ENCODE measurements around the gene CTNNA3. TPM values are rescaled to one million over a fixed set of nuclear protein-coding genes. Genes with fewer than 3 reads are reported as not detected.

The CTNNA3 gene
- polyA plus RNA-seq, 4 donors: 1.0 to 3.9 (median 2.9) TPM

DNA sequence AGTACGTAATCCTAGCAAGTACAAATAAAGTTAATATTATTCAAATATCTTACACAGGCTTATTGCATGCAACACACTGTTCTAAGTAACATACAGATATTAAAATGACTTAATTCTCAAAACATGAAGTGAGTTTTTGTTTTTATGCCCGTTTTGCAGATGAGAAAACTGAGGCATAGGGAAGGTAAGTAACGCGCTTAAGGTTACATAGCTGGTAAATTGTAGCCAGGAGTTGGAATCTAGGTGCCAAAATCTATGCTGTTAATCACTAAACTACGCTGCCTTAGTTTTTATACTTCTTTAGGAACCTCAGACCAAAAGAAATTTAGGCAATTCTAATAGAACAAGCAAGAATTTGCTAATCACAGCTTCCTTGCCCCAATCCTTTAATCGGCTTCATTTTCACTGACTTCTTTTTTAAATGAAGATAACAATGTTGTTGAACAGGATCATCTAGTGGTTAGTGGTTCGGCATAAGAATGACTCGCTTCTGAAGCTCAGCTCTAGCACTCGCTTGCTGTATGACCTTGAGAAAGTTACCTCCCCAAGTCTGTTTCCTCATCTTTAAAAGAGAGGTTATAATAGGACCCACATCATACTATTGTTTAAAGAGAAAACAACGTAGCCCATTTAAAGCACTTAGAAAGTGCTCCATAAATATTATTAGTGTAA lies 771.2 kb downstream of the CTNNA3 start:
- DNase-seq (ENCODE audit: low read depth in 4 of 4, low spot score in 3 of 4): no peak

DNA sequence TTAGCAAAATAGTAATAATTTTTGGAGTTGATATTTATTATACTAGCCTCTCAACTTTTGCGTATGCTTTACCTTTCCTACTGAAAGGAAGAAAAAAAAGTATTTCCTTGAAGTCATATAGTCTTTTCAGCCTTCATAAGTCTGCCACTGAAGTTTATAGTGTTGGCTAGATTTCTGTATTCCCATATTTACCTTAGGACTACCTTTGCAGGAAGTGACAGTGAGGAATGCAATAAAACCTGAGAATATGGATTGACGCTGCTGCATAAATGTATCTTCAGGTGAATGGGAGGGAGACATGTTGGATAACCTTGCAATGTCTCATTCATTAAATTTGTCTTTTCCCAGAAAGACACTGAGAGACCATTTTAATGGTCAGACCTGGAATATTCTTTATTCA lies 776.7 kb downstream of the CTNNA3 start:
- no peak for DNase-seq (ENCODE audit: low read depth in 4 of 4, low spot score in 3 of 4)

DNA sequence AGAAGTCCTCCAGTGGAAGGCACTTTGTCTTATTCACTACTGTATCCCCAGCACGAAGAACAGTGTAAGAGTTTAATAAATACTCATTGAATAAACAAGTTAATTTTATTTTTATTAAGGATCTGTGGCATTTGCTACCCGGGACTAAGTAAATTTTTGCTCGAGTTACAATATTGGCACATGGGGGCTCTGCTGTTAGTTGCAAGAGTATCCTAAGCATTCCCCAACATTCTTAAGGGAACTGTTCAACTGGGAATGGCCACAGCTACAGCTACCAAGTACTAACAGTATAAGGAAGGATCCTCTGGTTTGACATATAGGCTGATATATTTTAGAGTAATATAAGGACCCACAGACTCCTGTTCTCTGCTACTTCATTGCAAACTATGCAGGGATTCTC lies 778.9 kb downstream of the CTNNA3 start:
- DNase-seq (ENCODE audit: low read depth in 4 of 4, low spot score in 3 of 4): no peak

DNA sequence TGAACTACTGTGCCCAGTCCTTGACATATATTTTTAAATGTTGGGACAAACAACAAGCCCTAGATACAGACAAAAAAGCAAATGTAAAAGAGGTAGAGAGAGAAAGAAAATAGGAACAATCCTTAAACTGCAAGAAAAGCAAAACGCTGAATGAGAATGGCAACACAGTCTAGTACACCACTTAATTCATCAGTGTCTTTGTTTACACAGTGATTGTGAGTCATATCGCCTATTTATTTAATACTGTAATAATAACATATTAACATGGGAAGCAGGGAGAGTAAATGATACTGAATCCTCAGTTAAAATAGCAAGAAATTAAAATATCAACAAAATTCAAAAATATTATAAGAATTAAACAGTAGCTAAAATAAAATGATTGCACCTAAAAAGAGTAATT lies 780.0 kb downstream of the CTNNA3 start:
- DNase-seq (ENCODE audit: low read depth in 4 of 4, low spot score in 3 of 4): no peak

DNA sequence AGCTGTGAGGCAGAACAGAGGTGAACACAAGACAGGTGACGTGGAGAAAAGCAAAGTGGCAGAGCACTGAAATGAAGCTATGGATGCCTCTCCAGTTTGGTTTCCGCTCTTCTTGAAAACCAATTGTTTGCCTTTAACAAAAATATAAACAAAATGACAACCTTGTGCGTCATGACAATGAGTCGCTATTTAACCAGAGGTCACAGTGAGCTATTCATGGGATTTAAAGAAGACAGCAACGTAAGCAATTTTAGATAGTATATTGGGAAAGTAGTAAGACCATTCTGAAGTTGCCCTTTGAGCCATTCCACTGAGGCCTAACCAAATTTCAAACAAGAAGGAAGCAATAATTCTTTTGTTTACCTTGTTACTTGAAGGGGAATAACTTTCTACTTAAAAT lies 785.3 kb downstream of the CTNNA3 start:
- no peak for DNase-seq (ENCODE audit: low read depth in 4 of 4, low spot score in 3 of 4)

DNA sequence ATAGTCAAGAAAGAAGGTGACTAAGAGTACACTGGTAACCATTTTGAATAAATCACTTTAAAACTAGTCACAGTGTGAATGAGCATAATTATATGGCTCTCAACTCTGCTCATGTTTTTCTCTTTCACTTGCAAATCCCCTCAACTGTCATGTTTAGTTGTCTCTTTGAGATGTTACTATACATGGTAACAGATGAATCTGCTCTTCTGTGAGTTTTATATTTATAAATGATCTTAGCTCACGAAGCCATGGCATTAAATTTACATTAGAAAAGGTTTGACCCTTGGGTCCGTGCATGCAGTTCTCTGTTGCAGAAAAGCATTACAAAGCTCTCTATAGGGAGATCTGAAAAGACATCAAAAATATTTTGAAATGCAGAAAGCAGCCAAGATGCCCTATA lies 803.1 kb downstream of the CTNNA3 start:
- DNase-seq (ENCODE audit: low read depth in 4 of 4, low spot score in 3 of 4): no peak

DNA sequence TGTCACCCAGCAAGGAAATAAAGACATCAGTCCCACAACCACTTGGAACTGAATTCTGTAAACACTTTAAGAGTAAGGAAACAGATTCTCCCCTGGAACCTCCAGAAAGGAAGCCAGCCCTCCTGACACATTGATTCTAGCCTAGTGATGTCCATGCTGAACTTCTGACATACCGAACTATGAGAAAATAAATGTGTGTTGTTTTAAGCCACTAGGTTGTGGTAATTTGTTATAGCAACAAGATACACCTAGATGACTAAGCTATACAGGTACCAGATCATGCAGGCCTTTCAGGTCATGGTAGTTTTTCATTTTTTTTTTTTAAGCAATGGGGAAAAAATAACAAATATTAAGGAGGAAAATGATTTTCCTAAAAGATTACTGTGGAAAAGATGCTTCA lies 807.8 kb downstream of the CTNNA3 start:
- no peak for DNase-seq (ENCODE audit: low read depth in 4 of 4, low spot score in 3 of 4)

DNA sequence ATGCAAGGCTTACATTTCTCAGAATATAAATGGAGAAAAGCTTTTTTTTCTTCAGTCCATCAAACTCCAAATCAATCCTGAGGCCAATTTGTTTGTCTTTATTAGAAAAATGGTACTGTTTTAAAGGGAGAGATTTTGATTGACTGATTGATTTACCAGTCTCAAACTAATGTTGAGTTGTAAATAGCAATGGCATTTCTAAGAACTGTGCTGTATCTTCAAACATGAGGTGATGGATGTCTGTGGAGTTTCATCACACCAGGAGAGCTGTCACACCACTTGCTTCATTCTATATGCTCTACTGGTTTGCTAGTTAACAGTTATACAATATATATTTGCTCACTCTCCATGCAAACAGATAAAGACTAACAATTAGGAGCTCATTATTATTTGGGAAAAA lies 809.1 kb downstream of the CTNNA3 start:
- DNase-seq (ENCODE audit: low read depth in 4 of 4, low spot score in 3 of 4): no peak

DNA sequence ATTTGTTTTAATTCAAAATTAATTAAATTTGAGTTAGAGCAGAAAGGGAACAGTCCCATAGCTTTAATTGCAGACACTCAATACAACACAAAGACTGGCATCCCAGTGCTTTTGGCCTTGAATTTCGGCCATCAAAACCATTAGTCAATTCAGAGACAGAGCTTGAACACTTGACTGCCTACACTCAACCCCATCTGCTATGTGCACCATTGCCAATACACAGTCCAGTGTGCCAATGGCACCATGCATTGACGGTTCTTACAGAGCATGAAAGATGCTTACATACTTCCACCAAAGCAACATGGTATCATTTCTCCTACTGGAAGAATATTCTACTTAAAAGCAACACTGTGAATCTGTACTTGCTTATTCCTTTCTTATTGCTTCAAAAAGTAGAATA lies 813.7 kb downstream of the CTNNA3 start:
- no peak for DNase-seq (ENCODE audit: low read depth in 4 of 4, low spot score in 3 of 4)

DNA sequence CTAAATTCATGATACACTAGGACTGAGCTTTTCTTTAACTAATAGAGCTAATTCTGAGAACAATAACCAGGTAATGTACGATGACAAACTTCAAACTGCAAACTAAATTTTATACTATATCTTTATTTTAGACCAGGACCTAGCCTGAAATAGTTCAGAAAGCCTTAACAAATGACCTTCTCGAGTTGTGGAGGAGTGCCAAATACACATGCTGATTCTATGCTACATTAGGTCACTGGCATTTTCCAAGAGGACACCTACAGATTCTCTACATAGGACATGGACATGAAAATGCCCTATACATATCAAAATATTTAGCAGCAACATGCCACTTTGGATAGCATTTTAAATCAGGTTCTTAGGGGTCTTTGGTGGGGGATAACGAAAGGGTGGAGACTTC lies 814.2 kb downstream of the CTNNA3 start:
- DNase-seq (ENCODE audit: low read depth in 4 of 4, low spot score in 3 of 4): no peak

DNA sequence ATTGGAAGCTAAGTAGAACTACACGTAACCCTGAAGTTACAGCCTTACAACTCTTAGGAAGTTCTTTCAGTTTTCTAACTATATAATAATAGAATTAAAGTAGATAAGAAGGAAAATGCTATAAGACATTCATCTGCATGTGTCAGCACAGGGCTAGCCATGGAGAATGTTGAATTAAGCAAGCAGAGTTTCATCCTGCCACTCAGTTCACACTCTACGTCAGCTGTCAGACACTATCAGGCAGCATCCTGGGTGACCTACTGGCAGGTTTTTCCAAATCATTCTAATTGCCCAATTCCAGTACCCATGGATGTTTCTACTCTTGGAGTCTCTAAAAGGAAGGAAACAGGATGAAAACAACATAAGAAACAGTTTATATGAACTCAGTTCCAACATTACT lies 815.2 kb downstream of the CTNNA3 start:
- no peak for DNase-seq (ENCODE audit: low read depth in 4 of 4, low spot score in 3 of 4)

DNA sequence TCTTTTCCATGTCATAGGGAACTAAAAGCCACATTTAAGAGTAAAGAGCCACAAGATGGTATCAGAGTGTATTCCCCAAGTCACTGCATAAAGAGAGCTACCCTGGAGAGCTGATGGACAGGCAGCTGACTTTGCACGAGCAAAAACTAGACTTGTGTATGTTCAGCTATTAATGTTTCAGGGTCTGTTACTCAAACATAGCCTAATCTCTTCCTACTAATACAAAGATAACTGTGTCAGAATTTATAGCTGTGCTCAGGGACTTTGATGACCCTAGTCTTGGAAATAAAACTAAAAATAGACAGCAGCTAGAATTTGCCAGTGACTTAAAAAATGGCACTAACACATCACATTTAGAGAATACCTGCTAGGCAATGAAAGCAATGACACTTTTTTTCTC lies 815.7 kb downstream of the CTNNA3 start:
- DNase-seq (ENCODE audit: low read depth in 4 of 4, low spot score in 3 of 4): no peak

DNA sequence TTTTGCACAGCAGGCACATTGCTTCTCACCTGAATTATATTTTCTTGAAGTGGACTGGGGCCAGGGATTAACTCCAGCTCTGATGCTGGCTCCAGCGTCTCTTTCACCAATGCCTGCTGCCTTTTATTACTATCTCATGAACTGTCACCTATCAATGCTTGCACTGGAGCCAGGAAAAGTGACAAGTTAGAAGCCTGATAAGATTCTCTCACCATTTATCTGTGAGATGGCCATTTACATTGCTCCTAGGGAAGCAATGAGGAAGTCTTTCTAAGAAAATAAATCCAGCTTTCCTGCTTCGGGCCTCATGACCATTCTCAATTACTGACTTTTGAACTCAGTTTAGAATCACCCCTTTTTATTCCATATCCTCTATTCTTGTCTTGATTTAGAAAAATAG lies 818.6 kb downstream of the CTNNA3 start:
- DNase-seq (ENCODE audit: low read depth in 4 of 4, low spot score in 3 of 4): no peak

DNA sequence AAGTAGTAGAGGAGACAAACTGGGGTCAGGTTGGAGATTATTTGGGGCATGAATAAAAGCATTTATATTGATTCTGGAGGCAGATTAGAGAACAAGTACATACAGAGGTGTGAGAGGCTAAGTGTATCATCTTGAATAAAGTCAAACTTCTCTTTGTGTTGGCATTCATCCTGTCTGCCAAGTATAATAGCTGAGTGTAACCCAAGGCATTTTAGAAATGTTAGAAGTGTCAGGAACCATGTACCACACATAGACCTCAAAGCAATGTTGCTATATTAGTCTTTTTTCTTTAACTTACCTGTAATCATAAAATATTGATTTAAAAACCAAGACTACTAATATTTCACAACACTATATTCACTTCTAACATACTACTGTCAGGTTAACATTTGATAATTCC lies 826.4 kb downstream of the CTNNA3 start:
- no peak for DNase-seq (ENCODE audit: low read depth in 4 of 4, low spot score in 3 of 4)

DNA sequence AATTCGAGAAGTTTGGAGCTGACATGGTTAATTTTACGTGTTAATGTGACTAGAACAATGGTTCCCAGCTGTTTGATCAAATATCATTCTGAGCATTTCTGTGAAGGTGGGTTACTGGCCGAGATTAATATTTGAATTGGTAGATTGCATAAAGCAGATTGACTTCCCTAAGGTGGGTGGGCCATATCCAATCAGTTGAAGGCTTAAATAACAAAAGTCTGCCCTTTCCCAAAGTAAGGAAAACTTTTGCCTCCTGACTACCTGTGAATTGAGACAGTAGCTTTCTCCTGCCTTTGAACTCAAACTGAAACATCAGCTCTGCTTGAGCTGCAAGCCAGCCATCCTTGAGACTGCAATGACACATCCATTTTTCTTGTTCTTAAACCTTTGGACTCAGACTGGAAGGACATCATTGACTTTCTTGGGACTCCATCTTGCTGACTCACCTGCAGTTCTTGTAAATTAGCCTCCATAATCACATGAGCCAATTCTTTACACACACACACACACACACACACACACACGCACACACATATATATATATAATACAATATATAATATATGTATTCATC lies 833.2 kb downstream of the CTNNA3 start:
- no peak for DNase-seq (ENCODE audit: low read depth in 4 of 4, low spot score in 3 of 4)

DNA sequence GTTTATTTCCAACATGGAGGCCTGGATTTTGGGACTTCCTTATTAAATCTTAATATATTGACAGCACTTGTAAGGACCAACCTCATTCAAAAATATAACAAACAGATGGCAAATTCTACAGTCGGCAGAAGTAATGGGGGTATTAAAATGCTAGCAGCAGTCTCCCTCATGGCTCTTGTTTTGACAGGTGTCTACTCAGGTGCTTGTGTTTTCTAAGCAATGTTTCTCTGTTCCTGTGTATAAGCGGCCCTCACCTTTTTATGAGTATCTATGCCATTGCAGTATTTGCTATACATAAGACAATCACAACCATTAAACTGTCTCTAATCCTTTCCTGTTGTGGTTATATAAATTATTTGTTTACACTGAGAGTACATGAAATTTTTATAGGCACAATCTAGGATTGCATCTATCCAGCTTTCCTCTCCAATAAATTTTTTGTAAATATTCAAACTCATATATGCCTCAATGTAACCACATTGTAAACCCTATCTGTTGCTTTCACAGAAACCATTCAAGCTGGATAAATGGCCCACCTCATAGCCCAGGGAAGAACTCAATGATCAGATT lies 835.5 kb downstream of the CTNNA3 start:
- DNase-seq (ENCODE audit: low read depth in 4 of 4, low spot score in 3 of 4): no peak

DNA sequence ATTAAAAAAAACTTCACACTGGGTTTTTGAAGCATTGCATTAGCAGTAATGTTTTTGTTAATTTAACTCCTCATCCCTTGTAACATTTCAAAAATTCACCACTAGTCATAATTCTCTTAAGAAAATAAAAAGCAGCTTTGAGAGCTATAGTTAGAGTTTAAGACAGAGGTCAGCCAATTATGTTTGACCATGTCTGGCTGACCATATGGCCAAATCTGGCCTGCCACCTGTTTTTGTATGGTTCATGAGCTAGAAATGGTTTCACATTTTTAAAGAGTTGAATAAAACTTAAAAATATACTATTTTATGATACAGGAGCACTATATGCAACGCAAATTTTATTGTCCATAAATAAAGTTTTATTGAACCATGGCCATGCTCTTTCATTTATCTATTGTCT lies 843.2 kb downstream of the CTNNA3 start:
- DNase-seq (ENCODE audit: low read depth in 4 of 4, low spot score in 3 of 4): no peak

DNA sequence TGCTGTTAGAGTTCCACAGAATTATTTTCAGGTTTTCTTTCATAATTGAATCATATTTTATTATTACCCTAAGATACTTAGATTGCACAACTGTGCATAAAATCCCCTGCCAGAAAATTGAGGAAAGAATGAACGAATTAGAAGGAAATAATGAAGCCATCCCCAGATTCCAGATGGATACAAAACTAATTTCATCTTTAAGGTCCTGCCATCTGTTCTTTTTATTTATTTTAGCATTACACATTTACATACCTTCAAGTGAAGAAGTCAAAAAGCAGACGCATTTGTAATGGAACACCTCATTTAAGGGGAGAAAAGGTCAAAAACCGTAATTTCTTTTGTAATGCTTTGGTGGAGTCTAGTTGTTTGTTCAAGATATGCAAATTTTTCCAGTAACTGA lies 847.1 kb downstream of the CTNNA3 start:
- no peak for DNase-seq (ENCODE audit: low read depth in 4 of 4, low spot score in 3 of 4)

DNA sequence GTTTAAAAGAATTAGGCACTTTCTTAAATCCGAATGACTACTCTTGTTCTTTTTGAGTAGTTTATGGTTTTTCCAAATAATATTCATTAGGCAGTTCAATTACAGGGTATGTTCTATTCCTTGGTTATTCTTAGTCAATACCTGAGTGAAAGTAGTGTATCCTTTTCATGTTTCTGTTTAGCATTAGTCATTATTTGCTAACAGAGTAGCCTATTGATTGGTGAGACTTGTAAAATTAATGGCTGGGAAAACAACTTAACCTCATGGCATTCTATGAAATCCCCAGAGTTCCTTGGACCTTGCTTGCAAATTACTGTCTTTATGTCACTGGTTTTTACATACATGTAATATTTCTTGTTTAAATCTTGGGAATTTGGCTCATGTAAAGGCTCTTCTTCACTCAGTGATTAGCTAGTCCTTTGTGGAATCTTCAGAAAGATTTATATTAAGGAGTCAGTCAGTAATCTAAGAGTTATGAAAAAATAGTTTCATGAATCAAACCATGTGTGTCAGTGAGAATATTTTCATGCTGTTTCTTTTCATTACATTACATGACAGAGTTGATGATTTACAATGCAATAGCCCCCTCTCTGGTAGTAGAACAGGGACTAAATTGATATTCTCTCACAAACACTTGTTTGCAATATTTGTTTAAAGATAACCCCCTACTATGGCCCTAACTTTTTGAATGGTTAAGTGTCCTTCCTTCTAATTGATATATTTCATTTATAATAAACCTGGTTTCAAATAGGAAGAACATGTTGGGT lies 851.6 kb downstream of the CTNNA3 start:
- DNase-seq (ENCODE audit: low read depth in 4 of 4, low spot score in 3 of 4): no peak

DNA sequence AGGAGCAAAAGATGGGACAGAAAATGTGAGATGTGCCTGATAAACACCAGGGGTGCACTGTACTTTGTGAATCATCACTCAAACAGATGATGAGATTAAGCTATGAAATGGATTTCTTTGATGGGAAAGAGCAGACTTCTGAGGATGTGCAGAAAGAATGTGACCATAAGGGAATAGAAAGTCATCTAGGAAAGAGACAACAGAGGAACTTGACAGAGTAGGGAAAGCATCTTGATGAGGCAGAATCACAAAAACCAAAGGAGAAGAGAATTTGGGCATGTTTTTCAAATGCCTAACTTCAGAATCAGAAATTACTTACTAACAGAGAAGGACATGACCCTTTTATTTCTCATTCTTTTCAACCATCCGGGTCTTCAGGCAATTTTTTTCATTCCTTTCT lies 852.6 kb downstream of the CTNNA3 start:
- DNase-seq (ENCODE audit: low read depth in 4 of 4, low spot score in 3 of 4): no peak

DNA sequence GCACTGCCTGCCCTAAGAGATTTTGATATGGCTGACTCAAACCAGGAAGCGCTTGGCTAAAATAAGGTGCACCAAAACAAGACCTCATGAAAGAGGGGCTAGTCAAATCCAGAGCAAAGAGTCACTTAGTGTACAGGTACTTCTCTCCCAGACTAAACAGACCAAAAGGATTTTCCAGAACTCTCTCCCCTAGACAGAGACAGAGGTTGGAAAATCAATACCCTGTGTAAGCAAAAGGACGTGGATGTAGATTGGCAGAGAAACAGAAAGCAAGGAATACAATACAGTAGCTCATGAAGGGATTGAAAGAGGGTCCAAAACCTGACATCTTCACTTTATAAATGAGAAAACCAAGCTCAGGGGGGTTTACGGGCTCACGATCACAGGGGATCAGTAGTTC lies 853.1 kb downstream of the CTNNA3 start:
- no peak for DNase-seq (ENCODE audit: low read depth in 4 of 4, low spot score in 3 of 4)

DNA sequence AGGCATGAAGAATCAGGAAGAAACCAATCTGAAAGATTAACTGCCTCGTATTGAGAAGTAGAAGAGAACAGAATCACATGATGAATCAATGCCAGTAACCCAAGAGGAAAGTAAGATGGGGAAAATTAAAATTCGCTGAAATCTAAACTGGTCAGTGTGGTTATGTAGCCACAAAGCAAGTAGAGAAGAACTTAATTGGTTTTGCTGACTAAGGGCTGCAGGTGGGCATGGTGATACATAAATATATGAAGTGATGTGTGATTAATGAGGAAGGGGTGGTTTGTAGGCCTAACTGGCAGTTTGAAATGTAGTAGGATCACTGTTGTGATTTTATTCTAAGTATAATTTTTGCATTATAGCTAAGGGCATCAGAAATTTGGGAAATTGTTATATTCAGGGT lies 853.6 kb downstream of the CTNNA3 start:
- no peak for DNase-seq (ENCODE audit: low read depth in 4 of 4, low spot score in 3 of 4)
